ENCODE data around the gene FOXF2. TPM values are rescaled to one million over a fixed set of nuclear protein-coding genes. Genes with fewer than 3 reads are reported as not detected.

Gene FOXF2
- total and polyA plus RNA-seq, 10 of the 15 experiments (the other 5 are each of a cell fraction or from before 2014, with no cell fraction given) = not detected

DNA sequence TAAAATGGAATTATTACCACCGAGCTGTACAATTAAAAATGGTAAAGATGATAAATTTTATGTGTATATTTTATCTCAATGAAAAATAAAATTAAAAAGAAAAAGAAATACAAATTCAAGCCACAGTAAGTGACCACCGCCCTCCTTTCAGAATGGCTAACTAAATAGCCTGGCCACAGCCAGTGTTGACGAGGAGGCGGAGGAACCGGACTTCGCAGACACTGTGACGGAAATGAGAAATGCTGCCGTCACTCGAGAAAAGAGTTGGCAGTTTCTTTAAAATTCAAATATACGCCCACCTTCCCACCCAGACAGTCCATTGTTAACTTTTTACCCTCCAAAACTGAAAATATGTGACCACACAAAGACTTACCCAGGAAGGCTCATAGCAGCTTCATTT lies 50.0 kb downstream of the FOXF2 start:
- ChIA-PET POLR2A (no interaction called here), RAD21 (ENCODE audit: unreplicated experiment) (interaction anchor here (1.4 kb wide), 1 partner anchor 28 kb away, joined by 3 read pairs; no protein-coding TSS in a partner anchor), SMC1A (ENCODE audit: uncharacterized antibody, unreplicated experiment) (interaction anchor here (0.6 to 1.5 kb wide), 8 partner anchors 10 to 845 kb away, joined by 3 to 5 read pairs (median 4); no protein-coding TSS in a partner anchor), CTCF (interaction anchor here (0.9 to 1.6 kb wide), 2 partner anchors 113 to 642 kb away, joined by 3 to 6 read pairs; no protein-coding TSS in a partner anchor)
- BruUV-seq (replicated peaks) = no TSS peak
- Histone ChIP-seq H3K27ac (ENCODE audit: control insufficient read depth, insufficient read depth) (no peak overlapping the region), H3K36me3 (ENCODE audit: control insufficient read depth in 2 of 2, insufficient read depth in 2 of 2, low read length in 1 of 2) (no peaks in the 10 kb centered on the region), H2AFZ (ENCODE audit: control insufficient read depth, low read depth, low read length) (no peak overlapping the region), H3K4me2 (ENCODE audit: control insufficient read depth, insufficient read depth) (no peak overlapping the region), H3K4me3 (no peak overlapping the region), H4K20me1 (ENCODE audit: control insufficient read depth, insufficient read depth) (no peaks in the 10 kb centered on the region), H3K79me2 (ENCODE audit: control insufficient read depth, insufficient read depth, low read length) (no peaks in the 10 kb centered on the region), H3K4me1 (ENCODE audit: control insufficient read depth, insufficient read depth, low read length) (no peaks in the 10 kb centered on the region), H3K27me3 (replicated peaks in 1 of 2; ENCODE audit: control insufficient read depth in 2 of 2, insufficient read depth in 2 of 2, low read length in 1 of 2) (peaks cover 0 to 3% of the 10 kb centered on the region in 2 experiments; a peak in 3 of 4 replicates), H3K9me3 (replicated peaks; ENCODE audit: control insufficient read depth, insufficient read depth, low read length) (peaks cover 2% of the 10 kb centered on the region; the same call in 1 of the 3 replicates), H3K9ac (ENCODE audit: control insufficient read depth, insufficient read depth, low read length) (no peak overlapping the region)
- FAIRE-seq = no peak
- in situ Hi-C loops (cut with MboI) = no loop called here
- WGBS (ENCODE audit: insufficient coverage, insufficient replicate concordance, low lambda C conversion rate, missing lambda C conversion rate) = 13% methylated on average over 10 of the region's 10 CpGs
- ATAC-seq = peak; percentile 66
- DNase-seq (ENCODE audit: low read depth, low spot score) = no peak
- intact Hi-C loops (cut with micrococcal nuclease; ENCODE audit: unreplicated experiment) = loop anchor here (5.0 to 10.0 kb wide), 3 partner anchors 113 to 845 kb away; no protein-coding TSS in a partner anchor
- TF ChIP-seq DPF2 (IDR thresholded peaks at IDR 0.05) (peak; percentile 49; the same call in 1 of the 2 replicates), PAX5 (IDR thresholded peaks at IDR 0.05; ENCODE audit: borderline replicate concordance, low read depth, low read length) (peak; percentile 22; the same call in 1 of the 2 replicates), EP300 (IDR thresholded peaks at IDR 0.05; ENCODE audit: borderline replicate concordance in 1 of 2, control insufficient read depth in 1 of 2, low read depth in 2 of 2, low read length in 2 of 2) (peak in 1 of 2 experiments; percentile 28; a peak in 1 of 4 replicates), STAT3 (IDR thresholded peaks at IDR 0.05; ENCODE audit: low read depth, low read length) (no peak), SMAD5 (IDR thresholded peaks at IDR 0.05; ENCODE audit: low read depth) (no peak), BCL11A (IDR thresholded peaks at IDR 0.05; ENCODE audit: low read depth, low read length) (0 out of 2 replicates have a peak, but pooled peaks have one; percentile 40), KAT2A (conservative IDR thresholded peaks at IDR 0.05; ENCODE audit: control insufficient read depth, low read depth, low read length) (no peak), MTA2 (IDR thresholded peaks at IDR 0.05; ENCODE audit: low read depth) (peak; percentile 45; the same call in 1 of the 2 replicates), RFX5 (IDR thresholded peaks at IDR 0.05; ENCODE audit: low read depth, low read length) (no peak), POU2F2 (IDR thresholded peaks at IDR 0.05; ENCODE audit: borderline replicate concordance, low read depth, low read length) (peak; percentile 40; the same call in 1 of the 3 replicates), WRNIP1 (IDR thresholded peaks at IDR 0.05; ENCODE audit: borderline replicate concordance, low read depth, low read length) (no peak), ETV6 (conservative IDR thresholded peaks at IDR 0.05 in 1 of 2, IDR thresholded peaks at IDR 0.05 in 1 of 2; ENCODE audit: borderline replicate concordance in 1 of 2, low read depth in 1 of 2) (no peak), ZSCAN29 (IDR thresholded peaks at IDR 0.05) (no peak)
- TF ChIP-seq, protein P1, sequence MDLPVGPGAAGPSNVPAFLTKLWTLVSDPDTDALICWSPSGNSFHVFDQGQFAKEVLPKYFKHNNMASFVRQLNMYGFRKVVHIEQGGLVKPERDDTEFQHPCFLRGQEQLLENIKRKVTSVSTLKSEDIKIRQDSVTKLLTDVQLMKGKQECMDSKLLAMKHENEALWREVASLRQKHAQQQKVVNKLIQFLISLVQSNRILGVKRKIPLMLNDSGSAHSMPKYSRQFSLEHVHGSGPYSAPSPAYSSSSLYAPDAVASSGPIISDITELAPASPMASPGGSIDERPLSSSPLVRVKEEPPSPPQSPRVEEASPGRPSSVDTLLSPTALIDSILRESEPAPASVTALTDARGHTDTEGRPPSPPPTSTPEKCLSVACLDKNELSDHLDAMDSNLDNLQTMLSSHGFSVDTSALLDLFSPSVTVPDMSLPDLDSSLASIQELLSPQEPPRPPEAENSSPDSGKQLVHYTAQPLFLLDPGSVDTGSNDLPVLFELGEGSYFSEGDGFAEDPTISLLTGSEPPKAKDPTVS (IDR thresholded peaks at IDR 0.05; ENCODE audit: low read depth, low read length) = no peak
